ENCODE results near the gene SH3GL3.

SH3GL3 gene

GRCh38 chr15:83446904-83447709, at the start of gene SH3GL3:
Gene SH3GL3, plus strand, starts transcription at chr15:83447341. Its CDS starts 193 bp downstream, at chr15:83447534.
- DNase-seq: no peak

- no peak for DNase-seq
Observed at GRCh38 chr15:83398626-83399025, 48.5 kb upstream of the SH3GL3 start.

GRCh38 chr15:83404121-83404520, 43.0 kb upstream of the SH3GL3 start:
- no peak for DNase-seq

- DNase-seq: no peak
Observed at GRCh38 chr15:83410532-83410931, 36.6 kb upstream of the SH3GL3 start.

GRCh38 chr15:83413054-83413719, 34.0 kb upstream of the SH3GL3 start:
- no peak for DNase-seq

- DNase-seq: no peak
Observed at GRCh38 chr15:83422081-83422480, 25.1 kb upstream of the SH3GL3 start.

GRCh38 chr15:83422541-83422940, 24.6 kb upstream of the SH3GL3 start:
- no peak for DNase-seq

GRCh38 chr15:83424101-83424500, 23.0 kb upstream of the SH3GL3 start:
- DNase-seq: no peak

- DNase-seq: no peak
Observed at GRCh38 chr15:83430441-83430840, 16.7 kb upstream of the SH3GL3 start.

GRCh38 chr15:83431521-83431920, 15.6 kb upstream of the SH3GL3 start:
- DNase-seq: no peak

- no peak for DNase-seq
Observed at GRCh38 chr15:83435202-83435601, 11.9 kb upstream of the SH3GL3 start.

- DNase-seq: no peak
Observed at GRCh38 chr15:83435782-83436181, 11.4 kb upstream of the SH3GL3 start.

GRCh38 chr15:83436513-83437158, 10.5 kb upstream of the SH3GL3 start:
- no peak for DNase-seq

- DNase-seq: no peak
Observed at GRCh38 chr15:83443076-83443847, 3.9 kb upstream of the SH3GL3 start.

GRCh38 chr15:83444936-83445335, 2.2 kb upstream of the SH3GL3 start:
- DNase-seq: no peak

- DNase-seq: no peak
Observed at GRCh38 chr15:83445643-83446042, 1.5 kb upstream of the SH3GL3 start.

- DNase-seq: no peak
Observed at GRCh38 chr15:83446417-83446816, 724 bp upstream of the SH3GL3 start.

GRCh38 chr15:83449250-83449671, 2.1 kb downstream of the SH3GL3 start:
- no peak for DNase-seq

GRCh38 chr15:83449937-83450506, 2.9 kb downstream of the SH3GL3 start:
- DNase-seq: no peak

GRCh38 chr15:83457149-83457548, 10.0 kb downstream of the SH3GL3 start:
- DNase-seq: no peak

- no peak for DNase-seq
Observed at GRCh38 chr15:83458381-83458780, 11.2 kb downstream of the SH3GL3 start.

- no peak for DNase-seq
Observed at GRCh38 chr15:83462026-83462425, 14.9 kb downstream of the SH3GL3 start.

GRCh38 chr15:83462953-83463433, 15.9 kb downstream of the SH3GL3 start:
- DNase-seq: no peak

Measured in NK-92 treated with Interleukin-12 subunit alpha and Interleukin-12 subunit beta, amount 100 ng/mL, for 24 hours (cell line).